DND-41 (cell line): ENCODE data around the gene PRG2.

Experiments used
- ATAC-seq: fragments of 200-7000 bp; cut with Tn5 transposase; 3 replicates; pipeline ENCODE4 v1.9.1; 2021; ENCODE audit warnings: low read depth; ENCODE audit not compliant: insufficient read depth
- DNase-seq: peaks from one replicate; pipeline ENCODE4 v3.0.0-alpha.2; 2020
- H2AFZ ChIP-seq: 2 replicates; pipeline ENCODE4 v1.6.0; 2012; ENCODE audit warnings: low read depth, low read length
- H3K27ac ChIP-seq: 2 replicates; pipeline ENCODE4 v1.5.1; 2012; ENCODE audit warnings: low read length, inconsistent platforms
- H3K27me3 ChIP-seq: fragments of 200-600 bp; sonication (generic); 2 replicates; pipeline ENCODE4 v1.6.0; 2012; ENCODE audit warnings: low read length, mild to moderate bottlenecking, inconsistent platforms; ENCODE audit not compliant: insufficient read depth, poor library complexity
- H3K36me3 ChIP-seq: 2 replicates; pipeline ENCODE4 v1.5.1; 2012; ENCODE audit warnings: low read length, inconsistent platforms; ENCODE audit not compliant: insufficient read depth
- H3K4me1 ChIP-seq: 2 replicates; pipeline ENCODE4 v1.5.1; 2012; ENCODE audit warnings: mild to moderate bottlenecking, low read length; ENCODE audit not compliant: insufficient read depth
- H3K4me2 ChIP-seq: 2 replicates; pipeline ENCODE4 v1.6.0; 2012; ENCODE audit warnings: mild to moderate bottlenecking, moderate library complexity, low read length, inconsistent platforms; ENCODE audit not compliant: insufficient read depth
- H3K4me3 ChIP-seq, 2 experiments: fragments of 200-600 bp in 1 of 2; shearing (Covaris generic) in 1 of 2; 2 replicates each; pipeline ENCODE4 v1.5.1; 2012 to 2016; ENCODE audit warnings: inconsistent platforms in 2 of 2, low read length in 2 of 2, mild to moderate bottlenecking in 2 of 2, low read depth in 1 of 2, moderate library complexity in 1 of 2
- H3K79me2 ChIP-seq: 2 replicates; pipeline ENCODE4 v1.6.0; 2012; ENCODE audit warnings: low read length, inconsistent platforms; ENCODE audit not compliant: insufficient read depth
- H3K9ac ChIP-seq: 2 replicates; pipeline ENCODE4 v1.6.0; 2012; ENCODE audit warnings: low read depth, mild to moderate bottlenecking, inconsistent platforms, low read length, moderate library complexity
- H3K9me3 ChIP-seq: 2 replicates; pipeline ENCODE4 v1.5.1; 2012; ENCODE audit warnings: low read length, moderate library complexity, mild to moderate bottlenecking, inconsistent platforms; ENCODE audit not compliant: insufficient read depth, severe bottlenecking
- H4K20me1 ChIP-seq: 2 replicates; pipeline ENCODE4 v1.6.0; 2012; ENCODE audit warnings: low read length; ENCODE audit not compliant: insufficient read depth
- CTCF ChIP-seq: IDR thresholded peaks from 2 replicates; pipeline ENCODE4 v1.5.1; 2012; ENCODE audit warnings: borderline replicate concordance, low read length, moderate library complexity, mild to moderate bottlenecking; ENCODE audit not compliant: poor library complexity, severe bottlenecking; ENCODE audit errors: extremely low read depth
- EZH2 ChIP-seq: IDR thresholded peaks from 3 replicates; pipeline ENCODE4 v1.6.1; 2012; ENCODE audit warnings: borderline replicate concordance, low read depth, mild to moderate bottlenecking, moderate library complexity, low read length, inconsistent platforms; ENCODE audit not compliant: severe bottlenecking

The PRG2 gene

GRCh38 chr11:57432149-57432561, 41.7 kb upstream of the PRG2 start:
- ATAC-seq (no peak), DNase-seq (no peak)
- H3K4me1 ChIP-seq = peaks cover 8% of the 10 kb centered on the region
- H3K36me3 ChIP-seq = no peaks in the 10 kb centered on the region
- no peaks in the 10 kb centered on the region for H3K79me2 ChIP-seq
- TF ChIP-seq EZH2 = no peak
- no peak for TF ChIP-seq CTCF
- peaks cover 3% of the 10 kb centered on the region for H3K27me3 ChIP-seq
- no peaks in the 10 kb centered on the region for H4K20me1 ChIP-seq
- no peak overlapping the region for H2AFZ ChIP-seq
- H3K9me3 ChIP-seq = no peaks in the 10 kb centered on the region
- no peak overlapping the region for H3K4me3 ChIP-seq
- no peak overlapping the region for H3K27ac ChIP-seq
- H3K4me2 ChIP-seq = no peak overlapping the region
- H3K9ac ChIP-seq = no peak overlapping the region

DNA sequence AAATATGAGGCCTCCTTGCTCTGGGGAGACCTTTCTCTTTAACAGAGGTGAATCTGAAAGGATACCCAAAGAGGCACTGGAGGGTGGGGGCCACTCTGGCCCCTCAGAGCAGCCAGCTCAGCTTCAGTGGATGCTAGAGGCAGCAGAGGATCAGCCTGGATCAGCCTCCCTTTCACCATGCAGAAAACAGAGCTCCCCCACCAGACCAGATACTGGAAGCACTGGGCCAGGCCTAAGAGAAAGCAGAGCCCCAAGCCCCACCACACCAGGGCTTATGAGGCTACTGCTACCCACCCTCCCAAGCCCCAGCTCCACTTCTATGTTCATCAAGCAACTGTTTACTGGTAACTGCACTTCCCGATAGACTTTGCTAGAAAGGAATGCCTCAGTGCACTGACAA, 40.5 kb upstream of the PRG2 start:
- Histone ChIP-seq H4K20me1 (no peaks in the 10 kb centered on the region), H3K9ac (no peak overlapping the region), H3K27ac (no peak overlapping the region), H3K9me3 (no peaks in the 10 kb centered on the region), H3K36me3 (peaks cover 3% of the 10 kb centered on the region), H3K4me3 (no peak overlapping the region), H3K79me2 (peaks cover 9% of the 10 kb centered on the region), H3K4me1 (peaks cover 17% of the 10 kb centered on the region), H3K27me3 (peaks cover 3% of the 10 kb centered on the region), H2AFZ (no peak overlapping the region), H3K4me2 (no peak overlapping the region)
- TF ChIP-seq EZH2 (no peak), CTCF (no peak)
- ATAC-seq = no peak
- no peak for DNase-seq

GRCh38 chr11:57429946-57430345, 39.5 kb upstream of the PRG2 start:
- Histone ChIP-seq H3K4me2 (no peak overlapping the region), H2AFZ (no peak overlapping the region), H3K79me2 (peaks cover 16% of the 10 kb centered on the region), H3K27me3 (peaks cover 3% of the 10 kb centered on the region), H3K9me3 (no peaks in the 10 kb centered on the region), H3K4me3 (no peak overlapping the region), H3K4me1 (peaks cover 27% of the 10 kb centered on the region), H3K36me3 (peaks cover 11% of the 10 kb centered on the region), H3K27ac (no peak overlapping the region), H3K9ac (no peak overlapping the region), H4K20me1 (peaks cover 7% of the 10 kb centered on the region; the same call in 1 of the 2 replicates)
- ATAC-seq (no peak), DNase-seq (no peak)
- TF ChIP-seq CTCF (no peak), EZH2 (no peak)

- Histone ChIP-seq H4K20me1 (peaks cover 16% of the 10 kb centered on the region), H3K4me3 (no peak overlapping the region), H3K79me2 (peaks cover 25% of the 10 kb centered on the region), H3K27ac (no peak overlapping the region), H3K9me3 (no peaks in the 10 kb centered on the region), H3K9ac (no peak overlapping the region), H2AFZ (no peak overlapping the region), H3K27me3 (no peaks in the 10 kb centered on the region), H3K4me1 (peaks cover 40% of the 10 kb centered on the region), H3K36me3 (peaks cover 20% of the 10 kb centered on the region), H3K4me2 (no peak overlapping the region)
- ATAC-seq (no peak), DNase-seq (no peak)
- TF ChIP-seq CTCF = no peak
- TF ChIP-seq EZH2 = no peak
These were observed 38.2 kb upstream of the PRG2 start for GRCh38 chr11:57428643-57429042.
